Mesendoderm (in vitro differentiated cells): ENCODE results near the gene RADIL.
"Not testable (repeated sequence)": the region's sequence is repeated elsewhere in the genome, so short reads cannot be mapped to it uniquely, and the experiment has no call there.

ENCODE experiments used
- DNase-seq: peaks from one replicate; pipeline ENCODE4 v3.0.0; 2013
- H2AK5ac ChIP-seq: 2 replicates; pipeline ENCODE4 v1.6.1; 2013; ENCODE audit warnings: low read length, inconsistent platforms
- H2BK120ac ChIP-seq: 2 replicates; pipeline ENCODE4 v1.6.1; 2013; ENCODE audit warnings: low read depth, mild to moderate bottlenecking, low read length, moderate library complexity, mixed read lengths
- H2BK15ac ChIP-seq: replicated peaks from 2 replicates; pipeline ENCODE4 v1.6.1; 2013; ENCODE audit warnings: low read depth, mild to moderate bottlenecking, moderate library complexity
- H2BK5ac ChIP-seq: 2 replicates; pipeline ENCODE4 v1.6.1; 2013; ENCODE audit warnings: low read length, inconsistent platforms
- H3K18ac ChIP-seq: 2 replicates; pipeline ENCODE4 v1.6.1; 2013; ENCODE audit warnings: mild to moderate bottlenecking, low read length, mixed read lengths
- H3K23ac ChIP-seq: one replicate; pipeline ENCODE4 v1.6.1; 2013; ENCODE audit warnings: low read length
- H3K27ac ChIP-seq: 2 replicates; pipeline ENCODE4 v1.5.1; 2013; ENCODE audit warnings: low read depth, mild to moderate bottlenecking, inconsistent platforms, low read length, moderate library complexity
- H3K27me3 ChIP-seq: 2 replicates; pipeline ENCODE4 v1.6.1; 2013; ENCODE audit warnings: low read length, control low read depth, mild to moderate bottlenecking, inconsistent platforms; ENCODE audit not compliant: insufficient read depth, poor library complexity
- H3K36me3 ChIP-seq: 2 replicates; pipeline ENCODE4 v1.6.1; 2013; ENCODE audit warnings: low read length, inconsistent platforms; ENCODE audit not compliant: control insufficient read depth, insufficient read depth
- H3K4ac ChIP-seq: one replicate; pipeline ENCODE4 v1.6.1; 2013; ENCODE audit warnings: low read depth, mild to moderate bottlenecking, low read length, moderate library complexity
- H3K4me1 ChIP-seq: 2 replicates; pipeline ENCODE4 v1.6.1; 2013; ENCODE audit warnings: low read depth, low read length, inconsistent platforms; ENCODE audit not compliant: control insufficient read depth
- H3K4me2 ChIP-seq: 2 replicates; pipeline ENCODE4 v1.6.1; 2013; ENCODE audit warnings: low read length
- H3K4me3 ChIP-seq: 2 replicates; pipeline ENCODE4 v1.5.1; 2013; ENCODE audit warnings: mild to moderate bottlenecking, low read length
- H3K56ac ChIP-seq: one replicate; pipeline ENCODE4 v1.6.1; 2013; ENCODE audit warnings: low read length
- H3K79me1 ChIP-seq: 2 replicates; pipeline ENCODE4 v1.6.1; 2013; ENCODE audit warnings: low read length, inconsistent platforms
- H3K79me2 ChIP-seq: 2 replicates; pipeline ENCODE4 v1.6.1; 2013; ENCODE audit warnings: mild to moderate bottlenecking, low read length; ENCODE audit not compliant: control insufficient read depth, insufficient read depth
- H3K9ac ChIP-seq: 2 replicates; pipeline ENCODE4 v1.6.1; 2013; ENCODE audit warnings: low read length, inconsistent platforms
- H4K5ac ChIP-seq: one replicate; pipeline ENCODE4 v1.6.1; 2013; ENCODE audit warnings: low read length
- H4K8ac ChIP-seq: one replicate; pipeline ENCODE4 v1.6.1; 2013; ENCODE audit warnings: low read depth, mild to moderate bottlenecking, control low read depth, low read length, moderate library complexity
- WGBS: extraction: QIAGEN DNeasy Blood & Tissue Kit; methylation state at CpG from one replicate; pipeline ENCODE4 v1.1.7; 2013; ENCODE audit warnings: low lambda C conversion rate, missing lambda C conversion rate; ENCODE audit not compliant: insufficient coverage; ENCODE audit errors: extremely low coverage; 5-methylcytosine and 5-hydroxymethylcytosine counted together

The RADIL gene

DNA sequence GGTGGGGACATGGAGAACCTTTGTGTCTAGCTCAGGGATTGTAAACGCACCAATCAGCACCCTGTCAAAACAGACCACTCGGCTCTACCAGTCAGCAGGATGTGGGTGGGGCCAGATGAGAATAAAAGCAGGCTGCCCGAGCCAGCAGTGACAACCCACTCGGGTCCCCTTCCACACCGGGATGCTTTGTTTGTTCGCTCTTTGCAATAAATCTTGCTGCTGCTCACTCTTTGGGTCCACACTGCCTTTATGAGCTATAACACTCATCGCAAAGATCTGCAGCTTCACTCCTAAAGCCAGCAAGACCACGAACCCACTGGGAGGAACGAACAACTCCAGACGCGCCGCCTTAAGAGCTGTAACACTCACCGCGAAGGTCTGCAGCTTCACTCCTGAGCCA, 89.3 kb downstream of the RADIL start:
- not testable (repeated sequence) for H3K4me1 ChIP-seq, H2AK5ac ChIP-seq, H3K4me3 ChIP-seq, DNase-seq, H3K4ac ChIP-seq, H3K27me3 ChIP-seq, H4K5ac ChIP-seq, H3K18ac ChIP-seq, H3K36me3 ChIP-seq, H3K27ac ChIP-seq, H3K56ac ChIP-seq, H2BK5ac ChIP-seq, H3K9ac ChIP-seq, H4K8ac ChIP-seq, H3K79me2 ChIP-seq, H3K79me1 ChIP-seq, H3K23ac ChIP-seq, H2BK15ac ChIP-seq, H2BK120ac ChIP-seq, H3K4me2 ChIP-seq
- no CpG with 5 or more reads among the region's 14 CpGs for WGBS

DNA sequence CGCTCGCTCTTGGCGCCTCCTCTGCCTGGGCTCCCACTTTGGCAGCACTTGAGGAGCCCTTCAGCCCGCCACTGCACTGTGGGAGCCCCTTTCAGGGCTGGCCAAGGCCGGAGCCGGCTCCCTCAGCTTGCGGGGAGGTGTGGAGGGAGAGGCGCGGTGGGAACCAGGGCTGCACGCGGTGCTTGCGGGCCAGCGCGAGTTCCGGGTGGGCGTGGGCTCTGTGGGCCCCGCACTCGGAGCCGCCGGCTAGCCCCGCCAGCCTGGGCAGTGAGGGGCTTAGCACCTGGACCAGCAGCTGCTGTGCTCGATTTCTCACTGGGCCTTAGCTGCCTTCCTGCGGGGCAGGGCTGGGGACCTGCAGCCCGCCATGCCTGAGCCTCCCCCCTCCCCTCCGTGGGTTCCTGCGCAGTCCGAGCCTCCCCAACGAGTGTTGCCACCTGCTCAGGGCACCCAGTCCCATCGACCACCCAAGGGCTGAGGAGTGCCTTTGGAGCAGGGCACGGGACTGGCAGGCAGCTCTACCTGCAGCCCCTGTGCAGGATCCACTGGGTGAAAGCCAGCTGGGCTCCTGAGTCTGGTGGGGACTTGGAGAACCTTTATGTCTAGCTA, 90.0 kb downstream of the RADIL start:
- not testable (repeated sequence) for H3K9ac ChIP-seq, H3K4me3 ChIP-seq, H3K79me1 ChIP-seq, H3K23ac ChIP-seq, H3K4me2 ChIP-seq, H2BK5ac ChIP-seq, H2BK120ac ChIP-seq, H4K8ac ChIP-seq, H3K4me1 ChIP-seq, H4K5ac ChIP-seq, H3K56ac ChIP-seq, DNase-seq, H3K18ac ChIP-seq, H3K27me3 ChIP-seq, H2AK5ac ChIP-seq, H2BK15ac ChIP-seq, H3K4ac ChIP-seq, H3K79me2 ChIP-seq, H3K36me3 ChIP-seq, H3K27ac ChIP-seq
- WGBS: no CpG with 5 or more reads among the region's 30 CpGs

DNA sequence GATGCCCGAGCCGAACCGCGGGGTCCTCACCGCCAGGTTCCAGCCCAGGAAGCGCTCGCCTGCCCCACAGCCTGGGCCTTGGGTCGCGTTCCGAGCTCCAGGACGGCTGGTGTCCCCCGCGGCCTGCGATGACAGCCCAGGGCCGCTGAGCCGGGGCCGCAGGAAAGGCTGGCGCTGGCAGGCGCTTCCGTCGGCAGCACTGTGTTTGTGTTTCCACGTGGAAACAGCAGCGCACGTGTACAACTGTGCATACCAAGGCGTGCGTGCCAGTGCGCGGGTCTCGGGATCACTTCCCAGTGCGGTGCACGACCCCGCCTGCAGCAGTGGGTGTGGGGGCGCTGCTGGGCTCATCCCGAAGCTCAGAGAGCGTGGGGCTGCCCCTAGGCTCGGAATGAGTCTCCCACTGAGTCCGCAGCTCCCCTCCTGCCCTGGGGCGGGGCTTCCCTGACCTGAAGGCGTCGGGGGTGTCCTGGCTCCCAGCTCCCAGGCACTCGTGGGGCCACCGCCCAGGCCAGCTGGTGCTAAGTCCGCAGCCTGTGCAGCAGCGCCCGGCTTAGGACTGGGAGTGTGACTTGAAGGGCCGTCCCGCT, 90.9 kb downstream of the RADIL start:
- Histone ChIP-seq H3K56ac (peak overlapping the region; percentile 88), H4K8ac (no peak overlapping the region), H3K36me3 (no peaks in the 10 kb centered on the region), H2BK15ac (no peak overlapping the region), H2BK120ac (no peak overlapping the region), H3K79me1 (no peaks in the 10 kb centered on the region), H3K4me2 (peak overlapping the region; percentile 91), H3K4me1 (no peaks in the 10 kb centered on the region), H3K4ac (no peak overlapping the region), H3K27me3 (no peaks in the 10 kb centered on the region), H4K5ac (no peak overlapping the region), H2BK5ac (no peak overlapping the region), H3K23ac (peak overlapping the region; percentile 66), H3K27ac (no peak overlapping the region), H3K4me3 (no peak overlapping the region), H3K9ac (peak overlapping the region; percentile 77), H2AK5ac (no peak overlapping the region), H3K18ac (no peak overlapping the region), H3K79me2 (no peaks in the 10 kb centered on the region)
- peak; percentile 36 for DNase-seq
- no CpG with 5 or more reads among the region's 47 CpGs for WGBS

- H2BK15ac ChIP-seq: no peak overlapping the region
- H3K56ac ChIP-seq: peak overlapping the region; percentile 88
- no peak overlapping the region for H4K8ac ChIP-seq
- H3K18ac ChIP-seq: no peak overlapping the region
- H3K4ac ChIP-seq: no peak overlapping the region
- peak overlapping the region; percentile 66 for H3K23ac ChIP-seq
- H3K9ac ChIP-seq: peak overlapping the region; percentile 77
- H3K4me2 ChIP-seq: peak overlapping the region; percentile 91
- H4K5ac ChIP-seq: no peak overlapping the region
- no CpG with 5 or more reads among the region's 50 CpGs for WGBS
- H3K4me3 ChIP-seq: no peak overlapping the region
- no peaks in the 10 kb centered on the region for H3K27me3 ChIP-seq
- H3K79me1 ChIP-seq: no peaks in the 10 kb centered on the region
- no peak overlapping the region for H2AK5ac ChIP-seq
- H3K4me1 ChIP-seq: no peaks in the 10 kb centered on the region
- no peak overlapping the region for H2BK5ac ChIP-seq
- peak; percentile 89 for DNase-seq
- no peaks in the 10 kb centered on the region for H3K79me2 ChIP-seq
- H3K36me3 ChIP-seq: no peaks in the 10 kb centered on the region
- H2BK120ac ChIP-seq: no peak overlapping the region
- no peak overlapping the region for H3K27ac ChIP-seq
Measured at GRCh38 chr7:4791738-4792536, 91.6 kb downstream of the RADIL start.

DNA sequence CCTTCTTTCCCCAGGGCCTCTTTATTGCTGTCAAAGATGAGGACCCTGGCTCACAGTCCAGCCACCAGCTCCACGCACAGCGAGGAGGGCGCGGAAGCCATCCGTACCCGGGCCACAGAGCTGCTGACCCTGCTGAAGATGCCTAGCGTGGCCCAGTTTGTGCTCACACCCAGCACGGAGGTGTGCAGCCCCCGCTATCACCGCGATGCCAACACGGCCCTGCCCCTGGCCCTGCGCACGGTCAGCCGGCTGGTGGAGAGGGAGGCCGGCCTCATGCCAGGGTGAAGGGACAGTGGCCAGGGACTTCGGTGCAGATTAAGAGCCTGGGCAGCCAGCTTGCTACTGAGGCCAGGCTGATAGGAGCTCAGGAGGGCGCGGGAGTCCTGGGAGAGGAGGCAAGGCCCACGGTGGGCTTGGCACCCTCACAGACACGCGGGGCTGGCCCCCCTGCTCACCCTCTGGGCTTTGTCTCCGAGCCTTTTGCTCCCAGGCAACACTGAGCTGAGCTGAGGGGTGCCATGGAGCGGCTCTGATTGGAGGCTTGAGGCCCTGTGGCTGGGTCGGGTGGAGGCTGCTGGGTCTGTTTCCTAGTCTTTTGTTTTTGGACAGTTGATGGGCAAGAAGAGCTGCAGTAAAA, 92.3 kb downstream of the RADIL start:
- Histone ChIP-seq H3K27me3 (no peaks in the 10 kb centered on the region), H2AK5ac (no peak overlapping the region), H3K9ac (no peak overlapping the region), H4K8ac (no peak overlapping the region), H3K4me3 (no peak overlapping the region), H3K4me2 (no peak overlapping the region), H3K18ac (no peak overlapping the region), H2BK15ac (no peak overlapping the region), H4K5ac (no peak overlapping the region), H3K23ac (no peak overlapping the region), H2BK5ac (no peak overlapping the region), H3K27ac (no peak overlapping the region), H2BK120ac (no peak overlapping the region), H3K56ac (no peak overlapping the region), H3K79me2 (no peaks in the 10 kb centered on the region), H3K79me1 (no peaks in the 10 kb centered on the region), H3K4me1 (no peaks in the 10 kb centered on the region), H3K4ac (no peak overlapping the region), H3K36me3 (no peaks in the 10 kb centered on the region)
- DNase-seq: no peak
- no CpG with 5 or more reads among the region's 25 CpGs for WGBS
